ENCODE data around the gene EBP.

DNA sequence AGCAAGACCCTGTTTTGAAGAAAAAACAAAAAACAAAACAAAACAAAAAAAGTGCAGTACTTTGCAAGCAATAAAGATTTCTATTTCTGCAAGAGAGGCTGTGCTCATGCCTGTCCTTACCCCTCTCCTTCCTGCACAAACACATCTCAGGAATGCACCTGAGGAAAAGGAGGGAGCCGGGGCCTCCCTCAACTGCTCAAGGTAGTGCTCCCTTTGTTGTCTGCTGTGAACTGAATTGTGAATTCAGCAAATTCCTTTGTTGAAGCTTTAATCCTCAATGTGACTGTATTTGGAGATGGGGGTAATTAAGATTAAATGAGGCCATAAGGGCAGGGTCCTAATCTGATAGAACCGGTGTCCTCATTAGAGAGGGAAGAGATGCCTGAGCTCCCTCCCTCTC is 31.7 kb upstream of the EBP start:
- TF ChIP-seq, protein P1, sequence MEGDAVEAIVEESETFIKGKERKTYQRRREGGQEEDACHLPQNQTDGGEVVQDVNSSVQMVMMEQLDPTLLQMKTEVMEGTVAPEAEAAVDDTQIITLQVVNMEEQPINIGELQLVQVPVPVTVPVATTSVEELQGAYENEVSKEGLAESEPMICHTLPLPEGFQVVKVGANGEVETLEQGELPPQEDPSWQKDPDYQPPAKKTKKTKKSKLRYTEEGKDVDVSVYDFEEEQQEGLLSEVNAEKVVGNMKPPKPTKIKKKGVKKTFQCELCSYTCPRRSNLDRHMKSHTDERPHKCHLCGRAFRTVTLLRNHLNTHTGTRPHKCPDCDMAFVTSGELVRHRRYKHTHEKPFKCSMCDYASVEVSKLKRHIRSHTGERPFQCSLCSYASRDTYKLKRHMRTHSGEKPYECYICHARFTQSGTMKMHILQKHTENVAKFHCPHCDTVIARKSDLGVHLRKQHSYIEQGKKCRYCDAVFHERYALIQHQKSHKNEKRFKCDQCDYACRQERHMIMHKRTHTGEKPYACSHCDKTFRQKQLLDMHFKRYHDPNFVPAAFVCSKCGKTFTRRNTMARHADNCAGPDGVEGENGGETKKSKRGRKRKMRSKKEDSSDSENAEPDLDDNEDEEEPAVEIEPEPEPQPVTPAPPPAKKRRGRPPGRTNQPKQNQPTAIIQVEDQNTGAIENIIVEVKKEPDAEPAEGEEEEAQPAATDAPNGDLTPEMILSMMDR (conservative IDR thresholded peaks at IDR 0.05 in 1 of 2, IDR thresholded peaks at IDR 0.05 in 1 of 2; ENCODE audit: extremely low read depth in 1 of 2, insufficient read depth in 1 of 2, low read depth in 1 of 2, low read length in 2 of 2): no peak
- TF ChIP-seq EZH2 (IDR thresholded peaks at IDR 0.05; ENCODE audit: borderline replicate concordance, low read length): no peak
